ENCODE measurements around the gene KLHL17. TPM values are rescaled to one million over a fixed set of nuclear protein-coding genes. Genes with fewer than 3 reads are reported as not detected.

Gene KLHL17
- total RNA-seq, 1 donor from 2014 or later, result 17.0 TPM

GRCh38 chr1:928825-929661, 31.3 kb upstream of the KLHL17 start:
- intact Hi-C loops (cut with DNase I), result no loop called here
- H3K9me3 ChIP-seq, result no peaks in the 10 kb centered on the region
- H3K4me1 ChIP-seq, result peaks cover 18% of the 10 kb centered on the region
- no peak for TF ChIP-seq CTCF (IDR thresholded peaks at IDR 0.05)
- H3K4me3 ChIP-seq, result no peak overlapping the region
- H3K27ac ChIP-seq, result no peak overlapping the region
- no peaks in the 10 kb centered on the region for H3K36me3 ChIP-seq
- H3K27me3 ChIP-seq (ENCODE audit: low read depth), result peaks cover 60% of the 10 kb centered on the region
- no peak for ATAC-seq
- DNase-seq, result no peak

- H3K27ac ChIP-seq, result no peak overlapping the region
- no peak overlapping the region for H3K4me3 ChIP-seq
- peaks cover 13% of the 10 kb centered on the region for H3K4me1 ChIP-seq
- H3K27me3 ChIP-seq (ENCODE audit: low read depth), result peaks cover 54% of the 10 kb centered on the region
- no peaks in the 10 kb centered on the region for H3K9me3 ChIP-seq
- TF ChIP-seq CTCF (IDR thresholded peaks at IDR 0.05), result no peak
- intact Hi-C loops (cut with DNase I), result no loop called here
- no peaks in the 10 kb centered on the region for H3K36me3 ChIP-seq
- ATAC-seq (no peak), DNase-seq (no peak)
These were observed 30.4 kb upstream of the KLHL17 start for GRCh38 chr1:929712-930632.

- no peak for DNase-seq
- ATAC-seq, result no peak
- H3K27me3 ChIP-seq (ENCODE audit: low read depth), result peaks cover 56% of the 10 kb centered on the region
These were observed 29.7 kb upstream of the KLHL17 start for GRCh38 chr1:930633-931138.

GRCh38 chr1:931380-932172, 28.8 kb upstream of the KLHL17 start:
- Histone ChIP-seq H3K36me3 (no peaks in the 10 kb centered on the region), H3K4me1 (peaks cover 5% of the 10 kb centered on the region), H3K27ac (no peak overlapping the region), H3K27me3 (ENCODE audit: low read depth) (peaks cover 56% of the 10 kb centered on the region), H3K9me3 (no peaks in the 10 kb centered on the region), H3K4me3 (no peak overlapping the region)
- intact Hi-C loops (cut with DNase I), result no loop called here
- ATAC-seq, result no peak
- no peak for TF ChIP-seq CTCF (IDR thresholded peaks at IDR 0.05)
- no peak for DNase-seq

More at GRCh38 chr1:930633-931138, 29.7 kb upstream of the KLHL17 start:
- no peak for TF ChIP-seq CTCF (IDR thresholded peaks at IDR 0.05)
- Histone ChIP-seq H3K9me3 (no peaks in the 10 kb centered on the region), H3K4me1 (peaks cover 9% of the 10 kb centered on the region), H3K27ac (no peak overlapping the region), H3K4me3 (no peak overlapping the region), H3K36me3 (no peaks in the 10 kb centered on the region)
- intact Hi-C loops (cut with DNase I), result no loop called here

GRCh38 chr1:932173-932510, 28.2 kb upstream of the KLHL17 start:
- no peaks in the 10 kb centered on the region for H3K9me3 ChIP-seq
- peaks cover 5% of the 10 kb centered on the region for H3K4me1 ChIP-seq
- intact Hi-C loops (cut with DNase I), result no loop called here
- DNase-seq (no peak), ATAC-seq (no peak)
- no peak overlapping the region for H3K27ac ChIP-seq
- H3K4me3 ChIP-seq, result no peak overlapping the region
- no peak for TF ChIP-seq CTCF (IDR thresholded peaks at IDR 0.05)
- no peaks in the 10 kb centered on the region for H3K36me3 ChIP-seq
- peaks cover 56% of the 10 kb centered on the region for H3K27me3 ChIP-seq (ENCODE audit: low read depth)
